Measurements from ENCODE around the gene PVALB. TPM values are rescaled to one million over a fixed set of nuclear protein-coding genes. Genes with fewer than 3 reads are reported as not detected.

Gene PVALB
- total and polyA plus RNA-seq, 10 of the 15 experiments (the other 5 are each of a cell fraction or from before 2014, with no cell fraction given) = not detected

GRCh38 chr22:36797911-36798673 lies 18.7 kb downstream of the PVALB start:
- no peaks in the 10 kb centered on the region for H3K27me3 ChIP-seq (replicated peaks in 1 of 2; ENCODE audit: control insufficient read depth in 2 of 2, insufficient read depth in 2 of 2, low read length in 1 of 2)
- ChIA-PET CTCF (no interaction called here), POLR2A (no interaction called here), RAD21 (ENCODE audit: unreplicated experiment) (no interaction called here), SMC1A (ENCODE audit: uncharacterized antibody, unreplicated experiment) (interaction anchor here (0.6 kb wide), 1 partner anchor 179 kb away, joined by 3 read pairs; no protein-coding TSS in a partner anchor)
- peak; percentile 54 for ATAC-seq
- H3K79me2 ChIP-seq (ENCODE audit: control insufficient read depth, insufficient read depth, low read length) = no peaks in the 10 kb centered on the region
- no peak overlapping the region for H3K4me3 ChIP-seq
- peaks cover 13% of the 10 kb centered on the region for H3K4me1 ChIP-seq (ENCODE audit: control insufficient read depth, insufficient read depth, low read length)
- no peaks in the 10 kb centered on the region; the same call in 2 of the 3 replicates for H3K9me3 ChIP-seq (replicated peaks; ENCODE audit: control insufficient read depth, insufficient read depth, low read length)
- 34% methylated on average over 10 of the region's 12 CpGs for WGBS (ENCODE audit: insufficient coverage, insufficient replicate concordance, low lambda C conversion rate, missing lambda C conversion rate)
- FAIRE-seq = no peak
- no peak overlapping the region for H3K27ac ChIP-seq (ENCODE audit: control insufficient read depth, insufficient read depth)
- H4K20me1 ChIP-seq (ENCODE audit: control insufficient read depth, insufficient read depth) = no peaks in the 10 kb centered on the region
- H2AFZ ChIP-seq (ENCODE audit: control insufficient read depth, low read depth, low read length) = peak overlapping the region; percentile 13
- in situ Hi-C loops (cut with MboI) = no loop called here
- H3K4me2 ChIP-seq (ENCODE audit: control insufficient read depth, insufficient read depth) = peak overlapping the region; percentile 38
- DNase-seq (ENCODE audit: low read depth, low spot score) = no peak
- BruUV-seq (replicated peaks) = no TSS peak
- H3K9ac ChIP-seq (ENCODE audit: control insufficient read depth, insufficient read depth, low read length) = no peak overlapping the region
- H3K36me3 ChIP-seq (ENCODE audit: control insufficient read depth in 2 of 2, insufficient read depth in 2 of 2, low read length in 1 of 2) = no peaks in the 10 kb centered on the region
- intact Hi-C loops (cut with micrococcal nuclease; ENCODE audit: unreplicated experiment) = no loop called here
- no peak for TF ChIP-seq CREM (IDR thresholded peaks at IDR 0.05; ENCODE audit: low read depth)
- no peak for TF ChIP-seq HDAC6 (IDR thresholded peaks at IDR 0.05; ENCODE audit: unreplicated experiment)
- TF ChIP-seq SMAD1 (IDR thresholded peaks at IDR 0.05; ENCODE audit: low read depth, partially characterized antibody) = no peak
- TF ChIP-seq E4F1 (IDR thresholded peaks at IDR 0.05; ENCODE audit: borderline replicate concordance, partially characterized antibody) = no peak
- no peak for TF ChIP-seq FOXK2 (IDR thresholded peaks at IDR 0.05)
- peak; percentile 41; the same call in 1 of the 2 replicates for TF ChIP-seq NR2F1 (conservative IDR thresholded peaks at IDR 0.05)
- TF ChIP-seq MTA2 (IDR thresholded peaks at IDR 0.05; ENCODE audit: low read depth) = peak; percentile 36; the same call in 1 of the 2 replicates
- TF ChIP-seq CREB1 (IDR thresholded peaks at IDR 0.05; ENCODE audit: low read depth) = no peak
- no peak for TF ChIP-seq SIN3A (IDR thresholded peaks at IDR 0.05; ENCODE audit: low read depth, low read length)
- TF ChIP-seq LARP7 (IDR thresholded peaks at IDR 0.05) = no peak
- TF ChIP-seq MYC (IDR thresholded peaks at IDR 0.05; ENCODE audit: insufficient read depth, insufficient read length, insufficient replicate concordance, low read length, severe bottlenecking) = no peak
- no peak for TF ChIP-seq NRF1 (conservative IDR thresholded peaks at IDR 0.05; ENCODE audit: low read depth, low read length)
- no peak for TF ChIP-seq ZNF622 (IDR thresholded peaks at IDR 0.05)
- TF ChIP-seq NFXL1 (IDR thresholded peaks at IDR 0.05; ENCODE audit: borderline replicate concordance) = no peak
- TF ChIP-seq SPI1 (IDR thresholded peaks at IDR 0.05; ENCODE audit: borderline replicate concordance, insufficient read depth, low read depth, low read length) = peak; percentile 86
- peak; percentile 95 for TF ChIP-seq YY1 (IDR thresholded peaks at IDR 0.05; ENCODE audit: low read depth, low read length)
- no peak for TF ChIP-seq EP300 (IDR thresholded peaks at IDR 0.05; ENCODE audit: borderline replicate concordance in 1 of 2, control insufficient read depth in 1 of 2, low read depth in 2 of 2, low read length in 2 of 2)
- TF ChIP-seq ZNF687 (IDR thresholded peaks at IDR 0.05) = no peak

Measured in GM12878 (cell line).